Stimulated activated CD8-positive, alpha-beta memory T cell treated with anti-CD3 and anti-CD28 coated beads, Interleukin-7, amount 100 ng/mL, for 1 hour (primary cell): Measurements from ENCODE around the gene CST3.
"Not testable (repeated sequence)": the region's sequence is repeated elsewhere in the genome, so short reads cannot be mapped to it uniquely, and the experiment has no call there.

Experiments
- DNase-seq, 2 donors: peaks; one replicate each; pipeline ENCODE4 v3.0.0-alpha.2; 2020; ENCODE audit warnings: low read depth in 2 of 2

CST3 gene

DNA sequence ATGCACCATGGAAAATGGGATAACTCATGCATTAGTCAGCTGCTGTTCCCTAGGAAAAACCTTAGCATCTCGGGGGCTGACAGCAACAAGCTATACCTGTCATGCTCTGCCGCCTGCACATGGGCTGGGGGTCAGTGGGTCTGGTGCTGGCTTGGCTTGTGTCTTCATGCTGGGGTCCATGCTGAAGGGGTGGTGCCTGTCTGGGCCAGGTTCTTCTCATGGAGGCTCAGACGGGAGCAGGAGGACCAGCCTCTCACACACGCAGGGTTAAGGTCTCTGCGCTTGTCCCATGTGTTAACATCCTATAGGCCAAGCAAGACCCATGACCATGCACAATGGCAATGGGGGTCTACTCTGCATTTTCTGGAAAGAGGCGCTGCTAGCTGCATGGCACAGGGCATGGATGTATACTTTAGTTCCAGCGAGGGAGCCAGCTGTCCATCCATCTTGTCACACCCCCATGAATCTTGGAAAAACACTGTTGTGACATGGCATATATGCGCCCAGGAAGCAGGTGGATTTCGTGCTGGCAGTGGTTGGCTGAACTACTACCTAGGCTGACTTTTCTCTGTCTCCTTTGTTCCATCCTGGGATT, 24.6 kb upstream of the CST3 start:
- no peak for DNase-seq

DNA sequence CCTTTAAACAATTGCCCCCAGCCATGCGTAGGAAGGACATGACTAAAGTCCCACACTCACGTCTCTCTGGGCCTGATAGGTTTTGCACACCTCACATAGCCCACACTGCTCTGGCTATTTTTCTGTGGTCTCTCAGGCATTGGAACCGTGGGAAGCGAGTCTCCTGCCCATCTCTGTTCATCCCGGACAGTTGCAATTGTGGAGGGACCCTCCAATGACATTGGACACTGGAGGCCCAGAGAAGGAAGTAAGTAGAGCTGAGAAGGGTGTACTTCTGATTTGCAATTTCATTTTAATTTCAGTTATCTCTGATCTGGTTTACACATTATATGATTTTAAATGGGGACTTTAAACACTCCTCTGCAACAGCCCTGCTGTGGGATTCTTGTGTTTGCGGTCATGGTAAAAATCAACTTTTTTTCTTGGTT, 23.3 kb upstream of the CST3 start:
- DNase-seq: no peak

DNA sequence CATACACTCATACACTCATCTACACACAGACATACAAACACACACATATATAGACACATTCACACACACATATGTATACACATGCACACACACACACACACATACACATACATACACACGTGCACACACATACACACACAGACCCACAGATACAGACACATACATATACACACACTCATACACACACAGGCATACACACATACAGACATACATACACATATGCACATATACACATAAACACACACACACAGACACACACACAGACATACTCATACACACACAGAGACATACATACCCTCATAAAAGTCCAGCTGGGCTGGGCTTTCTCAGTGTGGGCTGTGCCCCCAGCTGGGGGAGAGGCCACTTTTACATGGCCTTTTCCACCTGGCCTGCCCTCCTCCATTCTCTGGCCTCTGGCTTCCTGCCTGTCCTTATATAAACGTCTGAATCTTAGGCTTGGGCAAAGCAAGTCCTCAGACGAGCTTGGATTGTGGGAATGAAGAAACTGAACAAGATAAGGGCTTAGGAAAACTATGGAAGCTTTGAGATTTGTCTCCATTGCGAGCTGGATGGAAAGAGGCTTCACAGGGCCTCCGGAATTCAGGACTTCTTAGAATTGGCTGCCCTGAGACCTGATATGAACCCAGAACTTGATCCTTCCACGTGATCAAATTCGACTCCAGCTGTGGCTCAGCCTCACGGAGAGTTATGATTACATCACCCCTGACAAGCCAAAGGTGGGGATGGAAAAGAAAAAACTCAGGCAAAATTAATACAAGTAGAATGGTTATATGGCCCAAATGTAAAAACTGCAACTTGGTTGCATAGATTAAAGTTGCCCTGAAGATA, 22.5 kb upstream of the CST3 start:
- DNase-seq: no peak

DNA sequence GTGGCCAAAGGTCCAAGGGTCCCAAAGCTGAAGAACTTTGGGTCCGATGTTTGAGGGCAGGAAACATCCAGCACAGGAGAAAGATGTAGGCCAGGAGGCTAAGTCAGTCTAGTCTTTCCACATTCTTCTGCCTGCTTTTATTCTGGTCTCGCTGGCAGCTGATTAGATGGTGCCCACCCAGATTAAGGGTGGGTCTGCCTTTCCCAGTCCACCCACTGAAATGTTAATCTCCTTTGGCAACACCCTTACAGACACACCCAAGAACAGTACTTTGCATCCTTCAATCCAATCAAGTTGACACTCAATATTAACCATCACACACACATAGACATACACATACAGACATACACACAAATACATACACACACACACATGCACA, 21.8 kb upstream of the CST3 start:
- not testable (repeated sequence) for DNase-seq

DNA sequence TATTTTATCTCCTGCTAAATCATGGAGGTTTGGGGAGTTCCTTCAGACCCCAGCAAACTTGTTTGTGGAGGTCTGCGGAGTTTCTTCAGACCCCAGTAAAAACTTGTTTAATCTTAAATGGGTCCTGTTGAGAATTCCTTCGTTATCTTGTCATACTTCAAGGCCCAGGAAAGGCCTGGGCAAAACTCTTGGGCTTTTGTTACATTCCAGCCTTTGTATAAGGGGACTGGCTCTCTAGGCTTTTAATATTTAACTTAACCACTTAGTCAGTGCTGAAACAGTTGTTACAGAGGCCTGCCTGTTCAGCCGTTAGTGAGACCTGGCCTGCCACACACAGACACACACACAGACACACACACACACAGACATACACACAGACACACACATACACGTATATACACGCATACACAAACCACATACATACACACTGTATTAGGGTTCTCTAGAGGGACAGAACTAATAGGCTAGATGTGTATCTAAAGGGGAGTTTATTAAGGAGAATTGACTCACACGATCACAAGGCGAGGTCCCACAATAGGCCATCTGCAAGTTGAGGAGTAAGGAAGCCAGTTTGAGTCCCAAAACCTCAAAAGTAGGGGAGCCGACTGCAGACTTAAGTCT, 21.3 kb upstream of the CST3 start:
- no peak for DNase-seq

DNA sequence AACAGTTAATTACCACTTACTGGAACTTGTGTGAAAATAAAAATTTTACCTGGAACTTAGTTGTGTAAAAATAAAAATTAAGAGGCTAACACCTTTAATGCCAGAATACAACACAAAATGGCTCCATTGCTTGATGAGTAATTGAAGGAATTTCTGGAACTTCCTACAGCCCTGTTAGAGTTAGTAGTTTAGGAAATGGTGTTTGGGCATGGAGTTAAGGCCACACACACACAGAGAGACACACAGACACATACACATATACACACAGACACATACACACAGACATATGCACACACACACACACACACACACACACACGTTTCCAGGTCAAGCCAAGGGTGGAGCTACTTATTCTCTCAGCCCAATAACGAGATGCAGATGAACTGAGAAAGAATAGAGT, 20.6 kb upstream of the CST3 start:
- no peak for DNase-seq

DNA sequence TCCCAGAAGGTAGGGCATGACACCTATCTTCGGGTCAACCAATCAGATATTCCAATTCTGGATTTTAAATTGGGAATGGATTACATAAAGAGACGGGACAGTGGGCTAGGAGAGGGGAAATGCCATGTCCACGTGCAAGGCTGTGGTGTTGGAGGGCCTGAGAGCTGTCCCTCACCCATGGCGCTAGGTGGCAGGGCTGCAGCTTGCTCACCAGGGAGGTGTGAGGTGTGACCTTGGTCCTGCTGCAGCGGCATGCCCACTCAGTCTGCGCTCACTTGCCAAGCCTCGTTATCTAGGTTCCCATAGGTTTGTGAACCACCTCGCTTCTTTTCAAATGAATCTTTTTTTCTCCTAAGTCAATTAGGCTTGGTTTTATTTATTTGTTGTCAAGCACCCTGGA, 19.4 kb upstream of the CST3 start:
- DNase-seq: no peak

DNA sequence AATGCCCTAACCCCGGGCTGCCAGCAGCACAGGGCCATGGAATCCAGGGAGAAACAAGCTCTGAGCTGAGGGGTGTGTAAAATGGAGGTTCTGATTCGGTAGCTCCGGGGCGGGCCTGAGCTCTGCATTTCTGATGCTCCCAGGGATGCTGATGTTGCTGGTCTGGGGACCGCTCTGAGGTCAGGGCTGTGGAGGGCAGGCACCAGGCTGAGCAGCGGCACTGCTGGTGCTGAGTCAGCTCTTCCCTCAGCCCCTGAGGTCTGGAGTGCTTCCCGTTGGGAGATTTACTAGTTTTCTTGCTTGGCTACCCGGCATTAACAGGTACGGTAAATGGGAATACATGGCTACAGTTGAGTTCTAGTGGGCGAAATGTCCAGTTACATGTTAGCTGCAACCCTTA, 18.6 kb upstream of the CST3 start:
- DNase-seq: no peak

DNA sequence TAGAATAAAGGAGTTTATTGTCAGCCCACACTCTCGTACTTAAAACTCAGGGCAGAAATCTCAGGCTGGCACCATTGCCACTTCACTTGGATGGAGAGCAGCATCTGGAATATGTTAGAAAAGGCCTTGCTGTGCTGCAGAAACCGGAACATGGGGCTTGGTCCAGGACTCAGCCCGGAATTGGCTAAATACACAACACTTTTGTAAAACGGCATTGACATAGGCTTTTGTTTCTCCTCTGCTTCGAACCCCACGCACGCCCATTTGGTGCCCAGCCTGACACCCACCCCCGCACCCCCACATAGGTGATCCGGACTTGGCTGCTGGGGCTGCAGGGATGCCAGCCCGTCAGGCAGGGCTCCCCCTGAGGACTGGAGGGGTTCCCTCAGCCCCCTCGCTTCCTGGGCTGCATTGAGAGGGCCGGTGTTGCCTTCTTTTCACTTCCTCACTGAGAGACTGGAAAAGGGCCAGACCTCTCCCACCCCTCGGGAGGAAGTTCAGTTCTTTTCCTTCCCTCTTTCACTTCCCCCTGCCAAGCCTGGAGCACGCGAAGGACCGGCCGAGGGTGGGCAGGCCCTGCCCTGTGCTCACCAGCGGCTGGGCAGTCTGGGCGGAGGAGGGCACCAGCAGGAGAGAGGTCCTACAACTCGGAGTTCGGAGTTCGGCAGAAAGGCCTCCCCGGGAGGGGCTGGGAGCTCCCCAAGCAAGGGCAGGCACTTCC, 17.9 kb upstream of the CST3 start:
- DNase-seq: no peak

DNA sequence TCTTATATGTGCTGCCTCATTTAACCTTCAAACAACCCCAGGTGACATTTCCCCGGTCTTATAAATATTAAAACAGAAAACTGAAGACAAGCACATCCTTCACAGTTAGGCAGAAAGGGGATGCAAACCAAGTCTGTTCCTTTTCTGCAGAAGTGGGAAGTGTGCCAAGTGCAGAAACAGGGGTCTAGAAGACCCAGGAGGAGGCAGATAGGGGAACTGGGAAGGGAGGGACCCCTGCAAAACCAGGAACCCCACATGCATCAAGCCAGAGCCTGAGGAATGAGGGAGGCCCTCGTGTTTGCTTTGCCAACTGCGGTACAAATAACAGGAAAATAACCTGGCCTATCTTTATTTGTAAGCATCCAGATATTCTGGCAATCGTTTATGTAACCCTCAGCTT, 17.0 kb upstream of the CST3 start:
- DNase-seq: no peak

DNA sequence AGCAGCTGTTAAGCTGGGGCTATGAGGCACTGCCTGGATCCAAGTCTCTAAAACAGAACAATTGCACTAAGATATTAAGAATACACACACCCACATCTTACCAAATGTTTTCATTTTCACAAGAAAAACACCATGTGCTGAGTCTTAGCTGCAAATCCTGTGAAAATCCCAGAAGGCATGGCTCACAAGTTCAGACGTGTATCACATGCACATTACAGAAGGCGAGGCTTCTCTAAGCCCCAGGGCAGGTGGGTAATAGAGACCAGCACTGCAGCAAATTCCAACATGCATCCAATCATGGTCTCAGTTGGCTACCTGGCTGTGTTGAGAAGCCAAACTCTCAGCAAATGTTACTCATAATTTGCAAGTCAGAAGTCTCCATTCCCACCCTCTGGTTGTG, 16.2 kb upstream of the CST3 start:
- DNase-seq: no peak

DNA sequence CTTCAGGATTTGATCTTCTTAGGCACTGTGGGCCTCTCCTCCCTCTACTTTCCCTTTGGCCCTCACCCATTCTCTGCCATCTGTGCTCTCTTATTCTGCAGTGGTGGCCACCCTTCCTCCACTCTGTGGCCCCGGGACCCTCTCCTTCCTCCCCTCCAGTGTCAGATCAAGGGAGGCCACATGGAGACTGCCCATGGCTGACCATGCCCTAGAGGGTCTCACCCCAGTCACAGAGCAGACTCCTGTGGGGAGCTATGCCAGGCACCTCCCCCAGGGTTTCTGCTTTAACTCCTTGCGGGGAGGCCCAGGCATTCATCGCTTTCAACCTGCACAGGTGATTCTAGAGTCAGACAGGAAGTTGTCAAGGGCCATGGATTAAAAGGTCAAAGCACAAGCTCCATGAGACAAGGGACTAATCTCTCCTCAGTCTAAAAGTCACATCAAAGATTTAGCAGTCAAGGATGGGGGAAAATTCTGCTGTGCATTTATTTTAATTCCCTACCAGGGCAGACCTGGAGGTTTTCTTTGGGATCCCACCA, 15.7 kb upstream of the CST3 start:
- no peak for DNase-seq

DNA sequence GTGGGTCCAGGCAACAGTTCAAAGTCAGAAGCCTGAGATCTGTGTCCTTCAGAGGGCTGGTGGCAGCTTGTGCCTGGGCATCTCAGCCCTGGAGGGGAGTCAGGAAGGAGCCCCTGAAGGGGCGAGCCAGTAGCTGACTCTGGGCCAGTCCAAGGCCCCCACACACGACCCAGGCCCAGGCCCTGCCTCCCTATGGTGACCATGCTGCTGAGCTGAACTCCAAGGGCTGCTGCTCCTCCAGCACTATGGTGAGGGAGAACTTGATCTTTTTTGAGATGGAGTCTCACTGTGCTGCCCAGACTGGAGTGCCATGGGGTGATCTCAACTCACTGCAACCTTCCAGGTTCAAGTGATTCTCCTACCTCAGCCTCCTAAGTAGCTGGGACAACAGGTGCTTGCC, 15.2 kb upstream of the CST3 start:
- DNase-seq: no peak

DNA sequence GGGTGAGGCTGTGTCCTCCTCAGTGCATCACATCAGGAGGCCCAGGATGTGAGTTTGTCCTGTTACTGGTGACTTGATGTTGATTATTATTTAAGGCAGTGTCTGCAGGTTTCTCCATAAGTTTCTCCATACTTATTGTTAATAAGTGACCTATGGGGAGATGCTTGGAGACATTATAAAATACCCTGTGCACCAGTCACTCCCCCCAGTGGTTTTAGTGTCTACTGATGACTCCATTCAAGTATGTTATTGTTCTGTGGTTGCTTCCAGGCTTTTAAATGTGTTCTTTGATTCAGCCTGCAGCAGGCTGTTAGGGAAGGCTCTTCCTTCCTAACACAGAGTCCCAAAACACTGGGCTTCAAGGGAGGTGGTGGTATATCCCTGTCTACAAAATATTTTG, 14.6 kb upstream of the CST3 start:
- DNase-seq: no peak

DNA sequence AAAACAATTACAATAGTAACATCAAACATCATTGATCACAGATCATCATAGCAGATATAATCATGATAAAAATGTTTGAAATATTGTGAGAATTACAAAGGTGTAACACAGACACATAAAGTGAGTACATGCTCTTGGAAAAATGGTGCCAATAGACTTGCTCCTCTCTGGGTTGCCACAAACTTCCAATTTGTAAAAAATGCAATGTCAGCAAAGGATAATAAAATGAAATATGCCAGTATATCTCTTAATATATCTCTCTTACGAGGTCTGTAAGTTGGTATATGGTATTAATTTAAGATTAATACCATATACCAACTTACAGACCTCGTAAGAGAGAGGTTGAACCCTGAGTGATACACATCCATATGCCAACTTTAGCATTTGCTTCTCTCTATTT, 13.4 kb upstream of the CST3 start:
- DNase-seq: no peak

DNA sequence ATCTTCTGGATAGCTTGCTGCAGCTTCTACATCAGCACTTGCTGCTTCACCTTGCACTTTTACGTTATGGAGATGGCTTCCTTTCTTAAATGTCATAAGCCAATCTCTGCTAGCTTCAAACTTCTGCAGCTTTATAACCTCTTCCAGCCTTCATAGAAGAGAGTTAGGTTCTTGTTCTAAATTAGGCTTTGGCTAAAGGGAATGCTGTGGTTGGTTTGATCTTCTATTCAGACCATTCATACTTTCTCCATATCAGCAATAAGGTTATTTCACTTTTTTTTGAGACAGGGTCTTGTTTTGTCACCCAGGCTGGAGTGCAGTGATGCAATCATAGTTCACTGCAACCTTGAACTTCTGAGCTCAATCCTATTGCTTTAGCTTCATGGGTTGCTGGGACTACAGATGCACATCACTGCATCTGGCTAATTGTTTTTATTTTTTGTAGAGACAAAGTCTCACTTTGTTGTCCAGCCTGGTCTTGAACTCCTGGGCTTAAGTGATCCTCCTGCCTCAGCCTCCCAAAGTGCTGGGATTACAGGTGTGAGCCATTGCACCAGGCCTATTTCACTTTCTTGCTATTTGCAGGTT, 12.2 kb upstream of the CST3 start:
- DNase-seq: no peak

DNA sequence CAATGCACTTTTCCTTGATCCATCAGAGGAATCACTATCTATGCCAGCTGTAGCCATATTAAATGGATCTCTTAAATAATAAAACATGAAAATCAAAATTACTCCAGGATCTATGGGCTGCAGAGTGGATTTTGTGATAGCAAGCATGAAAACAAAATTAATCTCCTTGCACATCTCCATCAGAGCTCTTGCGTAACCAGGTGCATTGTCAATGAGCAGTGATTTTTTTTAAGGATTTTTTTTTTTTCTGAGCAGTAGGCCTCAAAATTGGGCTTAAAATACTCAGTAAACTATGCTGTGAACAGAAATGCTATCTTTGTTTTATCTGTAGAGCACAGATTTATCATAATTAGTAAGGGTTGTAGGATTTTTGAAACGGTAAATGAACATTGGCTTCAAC, 11.5 kb upstream of the CST3 start:
- DNase-seq: no peak

DNA sequence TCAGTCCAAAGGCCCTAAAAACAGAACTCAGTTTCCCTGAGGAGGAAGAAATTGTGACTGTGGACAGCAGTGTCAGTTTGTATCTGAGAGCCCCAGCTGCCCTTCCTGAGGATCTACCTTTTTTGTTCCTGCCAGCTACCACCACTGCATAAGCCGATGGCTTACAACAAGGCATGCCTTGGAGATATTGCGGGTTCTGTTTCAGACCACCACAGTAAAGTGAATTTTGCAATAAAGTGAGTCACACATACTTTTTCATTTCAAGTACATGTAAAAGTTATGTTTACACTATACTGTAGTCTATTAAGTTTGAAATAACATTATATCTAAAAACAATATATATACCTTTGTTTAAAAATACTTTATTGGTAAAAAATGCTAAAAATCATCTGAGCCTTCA, 9.6 kb upstream of the CST3 start:
- DNase-seq: no peak

DNA sequence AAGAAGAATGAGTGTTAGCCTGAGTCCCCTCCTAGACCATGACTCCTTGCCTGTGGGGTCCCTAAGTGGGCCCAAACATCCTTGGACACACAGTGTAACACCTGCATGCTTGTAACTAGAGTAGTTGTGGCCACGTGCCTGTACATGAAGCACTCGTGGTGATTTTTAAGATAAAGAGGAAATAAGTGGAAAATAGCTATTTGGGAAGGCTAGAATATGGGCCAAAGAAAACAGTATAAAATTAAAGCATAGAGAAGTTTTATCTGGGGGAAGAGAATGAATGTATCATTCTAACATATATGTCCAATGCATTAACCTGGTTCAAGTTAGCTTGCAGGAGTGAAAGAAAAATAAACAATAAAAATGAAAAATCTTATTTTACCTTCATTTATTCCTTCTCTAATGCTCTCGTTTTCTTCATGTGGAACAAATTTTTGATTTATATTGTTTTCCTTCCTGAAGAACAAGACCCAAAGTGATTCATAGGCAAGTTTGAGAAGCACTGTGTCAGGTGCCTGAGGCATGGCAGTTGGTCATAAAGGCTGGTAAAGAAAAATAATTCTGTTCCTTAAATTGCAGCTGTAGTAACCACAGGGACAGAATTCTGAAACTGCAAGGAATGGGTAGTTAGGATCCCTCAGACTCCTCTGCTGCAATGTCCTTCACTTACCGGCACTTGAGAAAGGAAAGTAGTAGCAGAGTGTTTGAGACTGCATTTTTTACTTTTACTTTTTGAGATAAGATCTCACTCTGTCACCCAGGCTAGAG, 8.5 kb upstream of the CST3 start:
- DNase-seq: no peak

DNA sequence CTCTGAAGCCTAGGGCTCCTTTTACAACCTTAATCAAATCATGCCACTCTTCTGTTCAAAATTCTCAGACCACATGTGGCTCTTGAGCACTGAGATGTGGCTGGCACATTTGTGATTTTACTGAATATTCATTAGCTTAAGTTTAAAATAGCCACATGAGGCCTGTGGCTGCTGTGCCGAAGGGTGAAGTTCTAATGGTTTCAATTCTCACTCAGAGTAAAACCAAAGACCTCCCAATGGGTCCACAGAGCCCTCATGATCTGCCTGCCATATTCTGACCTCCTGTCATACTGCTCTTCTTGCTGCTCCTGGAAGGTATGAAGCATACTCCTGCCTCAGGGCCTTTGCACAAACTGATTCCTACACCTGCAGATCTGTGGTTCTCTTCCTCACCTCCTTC, 7.8 kb upstream of the CST3 start:
- DNase-seq: no peak

DNA sequence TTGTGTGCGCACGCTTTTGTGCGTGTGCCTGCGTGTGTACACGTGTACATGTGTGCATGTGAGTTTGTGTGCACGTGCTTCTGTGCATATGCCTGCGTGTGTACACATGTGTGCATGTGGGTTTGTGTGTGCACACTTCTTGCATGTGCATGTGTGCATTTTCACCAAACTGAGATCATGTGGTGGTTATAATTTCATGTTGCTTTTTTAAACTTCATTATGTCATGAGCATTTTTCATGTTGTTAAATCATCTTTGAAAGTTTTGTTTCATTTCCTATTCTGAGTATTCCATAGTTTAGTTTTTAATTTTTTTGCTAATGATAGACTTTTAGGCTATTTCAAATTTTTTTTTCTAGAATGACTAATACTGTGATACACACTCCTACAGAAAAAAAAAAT, 6.4 kb upstream of the CST3 start:
- no peak for DNase-seq
